Measurements from ENCODE around the gene IFNL2. TPM values are rescaled to one million over a fixed set of nuclear protein-coding genes. Genes with fewer than 3 reads are reported as not detected.

IFNL2 gene
- polyA plus RNA-seq, 1 donor from 2014 or later = not detected

- Histone ChIP-seq H3K4me2 (ENCODE audit: low read length) (no peak overlapping the region), H3K9me2 (ENCODE audit: insufficient read depth, low read length) (no peaks in the 10 kb centered on the region), H3K9ac (ENCODE audit: low read length) (no peak overlapping the region), H3K4me3 (ENCODE audit: low read length) (no peak overlapping the region), H3K27ac (ENCODE audit: low read length) (no peak overlapping the region), H3F3A (ENCODE audit: insufficient read depth, low read length, poor library complexity, severe bottlenecking) (no peaks in the 10 kb centered on the region), H3K9me3 (ENCODE audit: low read length) (no peaks in the 10 kb centered on the region), H3K79me2 (replicated peaks; ENCODE audit: insufficient read depth, low read length) (no peaks in the 10 kb centered on the region), H4K20me1 (ENCODE audit: insufficient read depth) (no peaks in the 10 kb centered on the region), H3K27me3 (ENCODE audit: insufficient read depth, low read depth, low read length) (peaks cover 8% of the 10 kb centered on the region), H3K36me3 (ENCODE audit: insufficient read depth, low read length) (no peaks in the 10 kb centered on the region), H2AFZ (ENCODE audit: low read depth, low read length) (no peak overlapping the region)
- TF ChIP-seq EZH2 (IDR thresholded peaks at IDR 0.05; ENCODE audit: borderline replicate concordance, insufficient read depth, low read length, poor library complexity, severe bottlenecking) = no peak
- no peak for TF ChIP-seq MXI1 (conservative IDR thresholded peaks at IDR 0.05; ENCODE audit: poor library complexity, severe bottlenecking)
- no peak for TF ChIP-seq SMC3 (conservative IDR thresholded peaks at IDR 0.05; ENCODE audit: poor library complexity)
- no peak for TF ChIP-seq RAD21 (conservative IDR thresholded peaks at IDR 0.05)
- no peak for TF ChIP-seq TAF1 (IDR thresholded peaks at IDR 0.05; ENCODE audit: low read depth)
- no peak for TF ChIP-seq EP300 (conservative IDR thresholded peaks at IDR 0.05; ENCODE audit: poor library complexity, severe bottlenecking)
- TF ChIP-seq REST (IDR thresholded peaks at IDR 0.05; ENCODE audit: borderline replicate concordance) = no peak
- TF ChIP-seq POLR2AphosphoS5 (IDR thresholded peaks at IDR 0.05) = no peak
- TF ChIP-seq, protein P1, sequence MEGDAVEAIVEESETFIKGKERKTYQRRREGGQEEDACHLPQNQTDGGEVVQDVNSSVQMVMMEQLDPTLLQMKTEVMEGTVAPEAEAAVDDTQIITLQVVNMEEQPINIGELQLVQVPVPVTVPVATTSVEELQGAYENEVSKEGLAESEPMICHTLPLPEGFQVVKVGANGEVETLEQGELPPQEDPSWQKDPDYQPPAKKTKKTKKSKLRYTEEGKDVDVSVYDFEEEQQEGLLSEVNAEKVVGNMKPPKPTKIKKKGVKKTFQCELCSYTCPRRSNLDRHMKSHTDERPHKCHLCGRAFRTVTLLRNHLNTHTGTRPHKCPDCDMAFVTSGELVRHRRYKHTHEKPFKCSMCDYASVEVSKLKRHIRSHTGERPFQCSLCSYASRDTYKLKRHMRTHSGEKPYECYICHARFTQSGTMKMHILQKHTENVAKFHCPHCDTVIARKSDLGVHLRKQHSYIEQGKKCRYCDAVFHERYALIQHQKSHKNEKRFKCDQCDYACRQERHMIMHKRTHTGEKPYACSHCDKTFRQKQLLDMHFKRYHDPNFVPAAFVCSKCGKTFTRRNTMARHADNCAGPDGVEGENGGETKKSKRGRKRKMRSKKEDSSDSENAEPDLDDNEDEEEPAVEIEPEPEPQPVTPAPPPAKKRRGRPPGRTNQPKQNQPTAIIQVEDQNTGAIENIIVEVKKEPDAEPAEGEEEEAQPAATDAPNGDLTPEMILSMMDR (IDR thresholded peaks at IDR 0.05; ENCODE audit: poor library complexity, severe bottlenecking) = no peak
Observed at GRCh38 chr19:39301021-39301420, 32.8 kb downstream of the IFNL2 start.

GRCh38 chr19:39301562-39301961, 33.4 kb downstream of the IFNL2 start:
- no peaks in the 10 kb centered on the region for H4K20me1 ChIP-seq (ENCODE audit: insufficient read depth)
- TF ChIP-seq EZH2 (IDR thresholded peaks at IDR 0.05; ENCODE audit: borderline replicate concordance, insufficient read depth, low read length, poor library complexity, severe bottlenecking) = no peak
- TF ChIP-seq TAF1 (IDR thresholded peaks at IDR 0.05; ENCODE audit: low read depth) = no peak
- TF ChIP-seq, protein P1 (IDR thresholded peaks at IDR 0.05; ENCODE audit: poor library complexity, severe bottlenecking) = no peak
- no peak for TF ChIP-seq RAD21 (conservative IDR thresholded peaks at IDR 0.05)
- TF ChIP-seq SMC3 (conservative IDR thresholded peaks at IDR 0.05; ENCODE audit: poor library complexity) = no peak
- no peak for TF ChIP-seq POLR2AphosphoS5 (IDR thresholded peaks at IDR 0.05)
- no peak for TF ChIP-seq EP300 (conservative IDR thresholded peaks at IDR 0.05; ENCODE audit: poor library complexity, severe bottlenecking)
- TF ChIP-seq MXI1 (conservative IDR thresholded peaks at IDR 0.05; ENCODE audit: poor library complexity, severe bottlenecking) = no peak
- no peak for TF ChIP-seq REST (IDR thresholded peaks at IDR 0.05; ENCODE audit: borderline replicate concordance)
- H2AFZ ChIP-seq (ENCODE audit: low read depth, low read length) = no peak overlapping the region

More at GRCh38 chr19:39301562-39301961, 33.4 kb downstream of the IFNL2 start:
- no peak overlapping the region for H3K4me3 ChIP-seq (ENCODE audit: low read length)
- no peaks in the 10 kb centered on the region for H3F3A ChIP-seq (ENCODE audit: insufficient read depth, low read length, poor library complexity, severe bottlenecking)
- H3K9me3 ChIP-seq (ENCODE audit: low read length) = no peaks in the 10 kb centered on the region
- H3K36me3 ChIP-seq (ENCODE audit: insufficient read depth, low read length) = no peaks in the 10 kb centered on the region
- H3K9ac ChIP-seq (ENCODE audit: low read length) = no peak overlapping the region
- no peak overlapping the region for H3K4me2 ChIP-seq (ENCODE audit: low read length)
- H3K27me3 ChIP-seq (ENCODE audit: insufficient read depth, low read depth, low read length) = peaks cover 12% of the 10 kb centered on the region
- no peak overlapping the region for H3K27ac ChIP-seq (ENCODE audit: low read length)
- no peaks in the 10 kb centered on the region for H3K9me2 ChIP-seq (ENCODE audit: insufficient read depth, low read length)
- H3K79me2 ChIP-seq (replicated peaks; ENCODE audit: insufficient read depth, low read length) = no peaks in the 10 kb centered on the region

Data from neural cell (in vitro differentiated cells).